Prostate gland (tissue), 2 donors: ENCODE data around the gene LHFPL3. TPM values are rescaled to one million over a fixed set of nuclear protein-coding genes. Genes with fewer than 3 reads are reported as not detected.

Experiments
- DNase-seq: peaks from one replicate; pipeline ENCODE4 v3.0.0-alpha.2; 2019; ENCODE audit warnings: low spot score
- H3K27ac ChIP-seq, 2 donors: fragments of 200-600 bp; sonication (generic); 2 replicates each; pipeline ENCODE4 v1.5.1; 2017 to 2019
- H3K27me3 ChIP-seq: fragments of 200-600 bp; sonication (generic); replicated peaks from 2 replicates; pipeline ENCODE4 v1.5.1; 2019; ENCODE audit not compliant: insufficient read depth
- H3K36me3 ChIP-seq, 2 donors: fragments of 200-600 bp; sonication (generic); 1 replicate in 1 of 2; 2 replicates in 1 of 2; pipeline versions ENCODE4 v1.5.1 to v1.8.1; 2017 to 2019
- H3K4me1 ChIP-seq: fragments of 200-600 bp; sonication (generic); replicated peaks from 2 replicates; pipeline ENCODE4 v1.5.1; 2019
- H3K4me3 ChIP-seq, 2 donors: fragments of 200-600 bp; sonication (generic); 2 replicates each; pipeline ENCODE4 v1.5.1; 2017 to 2019
- H3K9me3 ChIP-seq: fragments of 200-600 bp; sonication (generic); 2 replicates; pipeline ENCODE4 v1.5.1; 2017
- CTCF ChIP-seq, 4 experiments: fragments of 200-600 bp in 2 of 4; fragments of 450-650 bp in 2 of 4; sonication (generic) in 2 of 4; IDR thresholded peaks; 1 replicate in 3 of 4; 2 replicates in 1 of 4; pipeline ENCODE4 v1.5.1; 2016 to 2019; ENCODE audit warnings: antibody characterized with exemption in 4 of 4, mild to moderate bottlenecking in 2 of 4, moderate library complexity in 2 of 4
- POLR2A ChIP-seq: fragments of 450-650 bp; IDR thresholded peaks from one replicate; pipeline ENCODE4 v1.6.1; 2016; ENCODE audit warnings: antibody characterized with exemption, mild to moderate bottlenecking
- POLR2AphosphoS5 ChIP-seq: sonication (generic); formaldehyde crosslinking; IDR thresholded peaks from one replicate; pipeline ENCODE4 v1.6.1; 2017; ENCODE audit warnings: antibody characterized with exemption
- WGBS: methylation state at CpG from one replicate; pipeline ENCODE4 v1.1.5; 2018; 5-methylcytosine and 5-hydroxymethylcytosine counted together
- intact Hi-C: fragments of 100-400 bp; cut with DNase I; formaldehyde crosslinking; loops from one replicate; pipeline ENCODE4 v1.14.2; 2022
- total RNA-seq, 2 donors: library from RNA; depleted of rRNA; stranded (reverse); fragments of >200 nt; gene quantifications; one replicate each; pipeline ENCODE4 v1.1.0, GENCODE V29; 2016

LHFPL3 gene
- total RNA-seq, 2 donors from 2014 or later: 0.14 TPM; not detected in 1

- Histone ChIP-seq H3K4me1 (no peaks in the 10 kb centered on the region), H3K27me3 (no peaks in the 10 kb centered on the region), H3K36me3 (no peaks in the 10 kb centered on the region), H3K9me3 (no peaks in the 10 kb centered on the region), H3K27ac (no peak overlapping the region), H3K4me3 (no peak overlapping the region)
- no peak for DNase-seq
- WGBS: 90% methylated on average over 3 of the region's 3 CpGs
- TF ChIP-seq POLR2A (no peak), CTCF (IDR thresholded peaks at IDR 0.05) (no peak), POLR2AphosphoS5 (no peak)
- intact Hi-C loops: no loop called here
Measured at GRCh38 chr7:104801022-104801421, 472.6 kb downstream of the LHFPL3 start.

GRCh38 chr7:104803931-104804330 lies 475.5 kb downstream of the LHFPL3 start:
- H3K27ac ChIP-seq: no peak overlapping the region
- H3K27me3 ChIP-seq: no peaks in the 10 kb centered on the region
- H3K36me3 ChIP-seq: no peaks in the 10 kb centered on the region
- no peak overlapping the region for H3K4me3 ChIP-seq
- no peaks in the 10 kb centered on the region for H3K9me3 ChIP-seq
- H3K4me1 ChIP-seq: no peaks in the 10 kb centered on the region
- WGBS: 85% methylated on average over 4 of the region's 4 CpGs
- TF ChIP-seq CTCF (IDR thresholded peaks at IDR 0.05) (no peak), POLR2AphosphoS5 (no peak), POLR2A (no peak)
- no peak for DNase-seq
- intact Hi-C loops: no loop called here

- H3K27me3 ChIP-seq: no peaks in the 10 kb centered on the region
- H3K4me3 ChIP-seq: no peak overlapping the region
- TF ChIP-seq CTCF (IDR thresholded peaks at IDR 0.05) (no peak), POLR2AphosphoS5 (no peak), POLR2A (no peak)
- no peaks in the 10 kb centered on the region for H3K36me3 ChIP-seq
- 81% methylated on average over 2 of the region's 2 CpGs for WGBS
- no peaks in the 10 kb centered on the region for H3K4me1 ChIP-seq
- H3K9me3 ChIP-seq: no peaks in the 10 kb centered on the region
- H3K27ac ChIP-seq: no peak overlapping the region
- DNase-seq: no peak
- intact Hi-C loops: no loop called here
Measured at GRCh38 chr7:104804696-104805095, 476.3 kb downstream of the LHFPL3 start.

- Histone ChIP-seq H3K9me3 (no peaks in the 10 kb centered on the region), H3K4me3 (no peak overlapping the region), H3K27ac (no peak overlapping the region), H3K27me3 (no peaks in the 10 kb centered on the region), H3K36me3 (no peaks in the 10 kb centered on the region), H3K4me1 (no peaks in the 10 kb centered on the region)
- intact Hi-C loops: no loop called here
- no peak for DNase-seq
- WGBS: 53% methylated on average over 8 of the region's 8 CpGs
- TF ChIP-seq POLR2AphosphoS5 (no peak), POLR2A (no peak), CTCF (IDR thresholded peaks at IDR 0.05) (no peak)
Measured at GRCh38 chr7:104805449-104806317, 477.3 kb downstream of the LHFPL3 start.

- Histone ChIP-seq H3K9me3 (no peaks in the 10 kb centered on the region), H3K4me1 (no peaks in the 10 kb centered on the region), H3K27me3 (no peaks in the 10 kb centered on the region), H3K4me3 (no peak overlapping the region), H3K36me3 (no peaks in the 10 kb centered on the region), H3K27ac (no peak overlapping the region)
- intact Hi-C loops: no loop called here
- TF ChIP-seq CTCF (IDR thresholded peaks at IDR 0.05) (no peak), POLR2A (no peak), POLR2AphosphoS5 (no peak)
- WGBS: 61% methylated on average over 6 of the region's 6 CpGs
- DNase-seq: no peak
Measured at GRCh38 chr7:104807671-104808070, 479.3 kb downstream of the LHFPL3 start.
